HepG2 (cell line): Measurements from ENCODE around the gene GBE1. TPM values are rescaled to one million over a fixed set of nuclear protein-coding genes. Genes with fewer than 3 reads are reported as not detected.

Experiments used
- ATAC-seq: fragments of 200-7000 bp; cut with Tn5 transposase; 3 replicates; pipeline ENCODE4 v1.9.1; 2020; ENCODE audit warnings: mild to moderate bottlenecking, moderate library complexity
- BruUV-seq: library from RNA; stranded (reverse); fragments of 400-500 nt; replicated peaks from 2 replicates; lab custom pipeline; 2021; lab: Mats Ljungman, UMichigan
- CTCF ChIA-PET: fragments of 300-600 bp; formaldehyde crosslinking; extraction: SDS; loops from one replicate; lab custom pipeline; 2021; ENCODE audit warnings: low total read pairs, inconsistent platforms, low intra/inter-chr PET ratio; lab: Yijun Ruan, JAX
- POLR2A ChIA-PET: fragments of 350-600 bp; sonication (Branson Sonifier 250); formaldehyde crosslinking; loops from one replicate; lab custom pipeline; 2020; ENCODE audit warnings: antibody characterized with exemption, inconsistent platforms; lab: Yijun Ruan, JAX
- DNase-seq: peaks from one replicate; pipeline ENCODE4 v3.0.0-alpha.2; 2015; ENCODE audit warnings: low spot score
- FAIRE-seq: peaks from 3 replicates; lab custom pipeline; 2011; peaks lifted over from hg19 to GRCh38; lab: Jason Lieb, UNC
- H2AFZ ChIP-seq: one replicate; pipeline ENCODE4 v1.6.1; 2011; ENCODE audit warnings: low read length, inconsistent platforms
- H3K27ac ChIP-seq: fragments of 300-600 bp; 3 replicates; pipeline ENCODE4 v1.8.0; 2011; ENCODE audit warnings: mixed run types, mild to moderate bottlenecking, mixed read lengths, low read length, inconsistent platforms; ENCODE audit not compliant: insufficient read depth; ENCODE audit errors: extremely low read length
- H3K27me3 ChIP-seq, 2 experiments: fragments of 200-600 bp in 1 of 2; 2 replicates in 1 of 2; 3 replicates in 1 of 2; pipeline versions ENCODE4 v1.6.0 to v1.8.0; 2011; ENCODE audit warnings: low read length in 2 of 2, mild to moderate bottlenecking in 2 of 2, moderate library complexity in 2 of 2, inconsistent platforms in 1 of 2; ENCODE audit not compliant: insufficient read depth in 2 of 2, control insufficient read depth in 1 of 2
- H3K36me3 ChIP-seq, 2 experiments: fragments of 200-600 bp in 1 of 2; replicated peaks in 1 of 2; 2 replicates in 1 of 2; 3 replicates in 1 of 2; pipeline versions ENCODE4 v1.5.1 to v1.8.0; 2011; ENCODE audit warnings: low read length in 2 of 2, inconsistent platforms in 1 of 2; ENCODE audit not compliant: insufficient read depth in 2 of 2, control insufficient read depth in 1 of 2
- H3K4me1 ChIP-seq: 2 replicates; pipeline ENCODE4 v1.5.1; 2012; ENCODE audit warnings: low read length, inconsistent platforms; ENCODE audit not compliant: insufficient read depth
- H3K4me2 ChIP-seq: 2 replicates; pipeline ENCODE4 v1.6.0; 2011; ENCODE audit warnings: low read depth, low read length, inconsistent platforms
- H3K4me3 ChIP-seq, 3 experiments: fragments of 200-600 bp in 1 of 3; sonication (generic), shearing (Covaris generic) in 1 of 3; replicated peaks in 1 of 3; 2 replicates each; pipeline ENCODE4 v1.5.1; 2011 to 2016; ENCODE audit warnings: low read length in 3 of 3, inconsistent platforms in 2 of 3, low read depth in 2 of 3, mild to moderate bottlenecking in 2 of 3, control low read depth in 1 of 3, mixed read lengths in 1 of 3; ENCODE audit not compliant: insufficient read depth in 1 of 3
- H3K79me2 ChIP-seq: one replicate; pipeline ENCODE4 v1.6.1; 2011; ENCODE audit warnings: low read length, inconsistent platforms; ENCODE audit not compliant: insufficient read depth
- H3K9ac ChIP-seq: 2 replicates; pipeline ENCODE4 v1.6.0; 2011; ENCODE audit warnings: mild to moderate bottlenecking, low read depth, low read length, inconsistent platforms; ENCODE audit not compliant: insufficient read depth
- H3K9me3 ChIP-seq: 2 replicates; pipeline ENCODE4 v1.5.1; 2012; ENCODE audit warnings: mild to moderate bottlenecking, low read length
- H4K20me1 ChIP-seq: 2 replicates; pipeline ENCODE4 v1.6.0; 2011; ENCODE audit warnings: inconsistent platforms, mild to moderate bottlenecking, low read length, moderate library complexity; ENCODE audit not compliant: insufficient read depth
- ELF1 ChIP-seq: sonication (generic); formaldehyde crosslinking; IDR thresholded peaks from 2 replicates; pipeline ENCODE4 v1.4.0; 2020; ENCODE audit warnings: missing genetic modification reagents
- HNF1A ChIP-seq, 2 experiments: sonication (generic) in 1 of 2; formaldehyde crosslinking in 1 of 2; IDR thresholded peaks; 2 replicates each; pipeline versions ENCODE4 v1.4.0 to v1.6.1; 2016 to 2020; ENCODE audit warnings: borderline replicate concordance in 1 of 2, low read depth in 1 of 2, mild to moderate bottlenecking in 1 of 2, missing genetic modification reagents in 1 of 2
- HOMEZ ChIP-seq: IDR thresholded peaks from 2 replicates; pipeline ENCODE4 v1.6.1; 2016; ENCODE audit warnings: low read depth
- MTERF4 ChIP-seq: sonication (generic); formaldehyde crosslinking; IDR thresholded peaks from 2 replicates; pipeline ENCODE4 v1.8.0; 2023; ENCODE audit warnings: mild to moderate bottlenecking, missing genetic modification reagents
- ZNF784 ChIP-seq: sonication (generic); formaldehyde crosslinking; IDR thresholded peaks from 2 replicates; pipeline ENCODE4 v1.5.1; 2020; ENCODE audit warnings: missing genetic modification reagents, mild to moderate bottlenecking, borderline replicate concordance
- WGBS: methylation state at CpG from one replicate; pipeline ENCODE4 v1.1.6; 2017; ENCODE audit warnings: low lambda C conversion rate; 5-methylcytosine and 5-hydroxymethylcytosine counted together
- in situ Hi-C: cut with HindIII; loops from 2 replicates; pipeline ENCODE4 v1.10.0; 2017; ENCODE audit warnings: low pct_unique_long_range_greater_than_20kb; ENCODE audit not compliant: extremely low pct_ligation_motif_present
- intact Hi-C: fragments of 100-400 bp; cut with micrococcal nuclease; formaldehyde crosslinking; loops from one replicate; pipeline ENCODE4 v1.10.0; 2022; ENCODE audit not compliant: unreplicated experiment
- polyA plus RNA-seq, 8 experiments: library from polyadenylated mRNA; depleted of rRNA in 3 of 8; stranded (reverse) in 7 of 8; unstranded in 1 of 8; fragments of >200 nt; fragmentation: Illumina TruSeq in 4 of 8; extraction: Trizol in 4 of 8; gene quantifications; 2 replicates each; pipeline versions ENCODE4 v1.2.1 to v1.2.3, GENCODE V29; 2011 to 2016; ENCODE audit warnings: low read depth in 4 of 8, missing spikeins in 1 of 8, mixed read lengths in 1 of 8; ENCODE audit not compliant: insufficient read depth in 1 of 8
- total RNA-seq, 5 experiments: library from RNA; depleted of rRNA; stranded (reverse); fragments of >200 nt; fragmentation: Illumina TruSeq; extraction: Trizol; gene quantifications; 2 replicates each; pipeline ENCODE4 v1.2.3, GENCODE V29; 2016; ENCODE audit warnings: low read depth in 1 of 5

Gene GBE1
- total and polyA plus RNA-seq, 2 of the 13 experiments (the other 11 are each of a cell fraction or from before 2014, with no cell fraction given) = 22.9 to 36.1 TPM

GRCh38 chr3:81676706-81677456 is 84.6 kb downstream of the GBE1 start:
- no peak overlapping the region for H2AFZ ChIP-seq
- FAIRE-seq = no peak
- H3K27me3 ChIP-seq = no peaks in the 10 kb centered on the region
- no peak overlapping the region for H3K9ac ChIP-seq
- no peak for TF ChIP-seq ZNF784 (CRISPR knock-in tag)
- no peak for TF ChIP-seq MTERF4 (CRISPR knock-in tag)
- TF ChIP-seq HNF1A (IDR thresholded peaks at IDR 0.05; ENCODE audit: low read depth) = no peak
- peak; percentile 35; the same call in 1 of the 2 replicates for TF ChIP-seq HNF1A (CRISPR knock-in tag; IDR thresholded peaks at IDR 0.05; ENCODE audit: borderline replicate concordance)
- peak; percentile 47; the same call in 1 of the 2 replicates for TF ChIP-seq HOMEZ
- TF ChIP-seq ELF1 (CRISPR knock-in tag) = no peak
- ATAC-seq = peak; percentile 72
- no peak overlapping the region for H3K27ac ChIP-seq
- 0 out of 2 replicates have a peak overlapping the region, but pooled peaks have one; percentile 37 for H3K4me2 ChIP-seq
- H4K20me1 ChIP-seq = no peaks in the 10 kb centered on the region
- intact Hi-C loops = no loop called here
- no peak for DNase-seq
- no peak overlapping the region for H3K4me3 ChIP-seq
- ChIA-PET CTCF (no interaction called here), POLR2A (no interaction called here)
- in situ Hi-C loops = no loop called here
- peaks cover 0 to 5% of the 10 kb centered on the region in 2 experiments; a peak in 1 of 5 replicates for H3K36me3 ChIP-seq
- H3K9me3 ChIP-seq = no peaks in the 10 kb centered on the region
- 61% methylated on average over 5 of the region's 5 CpGs for WGBS
- no peaks in the 10 kb centered on the region for H3K79me2 ChIP-seq
- peaks cover 13% of the 10 kb centered on the region for H3K4me1 ChIP-seq
- no TSS peak for BruUV-seq
